Natural killer cell (primary cell): ENCODE measurements around the gene INSRR. TPM values are rescaled to one million over a fixed set of nuclear protein-coding genes. Genes with fewer than 3 reads are reported as not detected.

ENCODE experiments used
- ATAC-seq, 3 donors: fragments of 150-1000 bp in 2 of 3; fragments of 200-7000 bp in 1 of 3; cut with Tn5 transposase; 1 replicate in 1 of 3; 2 replicates in 2 of 3; pipeline ENCODE4 v1.10.0; 2021; ENCODE audit warnings: mild to moderate bottlenecking in 2 of 3, moderate library complexity in 2 of 3
- DNase-seq, 2 donors: peaks; one replicate each; pipeline versions ENCODE4 v3.0.0 to v3.0.0-alpha.2; 2013 to 2021; ENCODE audit warnings: mixed read lengths in 1 of 2
- H3K27ac ChIP-seq: one replicate; pipeline ENCODE4 v1.5.1; 2013; ENCODE audit warnings: mild to moderate bottlenecking, low read length
- H3K27me3 ChIP-seq: one replicate; pipeline ENCODE4 v1.6.1; 2013; ENCODE audit warnings: low read length; ENCODE audit not compliant: control insufficient read depth, insufficient read depth
- H3K36me3 ChIP-seq: one replicate; pipeline ENCODE4 v1.6.1; 2013; ENCODE audit warnings: low read length; ENCODE audit not compliant: control insufficient read depth, insufficient read depth
- H3K4me1 ChIP-seq: one replicate; pipeline ENCODE4 v1.6.1; 2013; ENCODE audit warnings: low read length; ENCODE audit not compliant: control insufficient read depth, insufficient read depth
- H3K4me3 ChIP-seq: one replicate; pipeline ENCODE4 v1.5.1; 2013; ENCODE audit warnings: low read length
- H3K9me3 ChIP-seq: one replicate; pipeline ENCODE4 v1.6.1; 2013; ENCODE audit warnings: low read length; ENCODE audit not compliant: control insufficient read depth, insufficient read depth
- H3K27ac Mint-ChIP-seq, 2 donors: one replicate each; pipeline ENCODE4 v1.8.0; 2022; ENCODE audit warnings: mild to moderate bottlenecking in 2 of 2, mixed read lengths in 2 of 2, moderate library complexity in 1 of 2
- H3K27me3 Mint-ChIP-seq, 2 donors: one replicate each; pipeline ENCODE4 v1.8.0; 2022; ENCODE audit warnings: low read depth in 2 of 2, mixed read lengths in 2 of 2
- H3K36me3 Mint-ChIP-seq: one replicate; pipeline ENCODE4 v1.8.0; 2022; ENCODE audit warnings: mixed read lengths
- H3K4me1 Mint-ChIP-seq, 2 donors: one replicate each; pipeline ENCODE4 v1.8.0; 2022; ENCODE audit warnings: mixed read lengths in 2 of 2
- H3K4me3 Mint-ChIP-seq: one replicate; pipeline ENCODE4 v1.8.0; 2022; ENCODE audit warnings: mild to moderate bottlenecking, moderate library complexity, mixed read lengths
- H3K9me3 Mint-ChIP-seq, 2 donors: one replicate each; pipeline ENCODE4 v1.8.0; 2022; ENCODE audit warnings: mixed read lengths in 2 of 2
- WGBS: methylation state at CpG from one replicate; pipeline ENCODE4 v1.1.7; 2013; ENCODE audit warnings: missing lambda C conversion rate; ENCODE audit not compliant: insufficient coverage; 5-methylcytosine and 5-hydroxymethylcytosine counted together
- intact Hi-C: fragments of 100-400 bp; cut with micrococcal nuclease; formaldehyde crosslinking; loops from one replicate; pipeline ENCODE4 v1.14.2; 2022
- total RNA-seq, 4 donors: library from RNA; stranded (reverse); fragments of 120-200 nt in 1 of 4; gene quantifications; one replicate each; pipeline versions ENCODE4 v1.2.3 to v1.2.4, GENCODE V29; 2013 to 2022
- TF ChIP-seq, protein P1 (sequence below): fragments of 200-600 bp; IDR thresholded peaks from one replicate; pipeline ENCODE4 v1.8.0; 2022; ENCODE audit warnings: antibody characterized with exemption

INSRR gene
- total RNA-seq, 3 donors from 2014 or later (not counting 1 experiment from before 2014, with no cell fraction given), result 0.10 to 0.18 (median 0.14) TPM

DNA sequence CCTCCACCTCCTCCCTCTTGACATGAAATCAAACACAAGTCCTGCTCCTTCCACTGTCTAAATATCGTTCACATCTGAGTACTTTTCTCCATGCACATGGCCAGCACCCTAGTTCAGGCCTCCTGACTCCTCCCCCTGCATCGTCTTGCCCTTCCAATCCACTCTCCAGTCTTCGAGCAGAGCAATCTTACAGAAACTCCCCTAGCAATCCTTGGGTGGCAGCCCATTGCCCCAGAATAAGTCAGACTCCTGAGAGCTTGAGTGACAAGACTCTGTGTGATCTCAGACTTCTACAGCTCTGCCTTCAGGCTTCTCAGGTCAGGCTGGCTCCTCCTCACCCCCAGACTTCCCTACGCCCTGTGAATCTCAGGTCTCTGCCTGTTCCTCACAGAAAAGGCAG lies 47.7 kb downstream of the INSRR start:
- H3K4me1 Mint-ChIP-seq, result peaks cover 83 to 98% of the 10 kb centered on the region in 2 donors
- intact Hi-C loops, result no loop called here
- Histone ChIP-seq H3K9me3 (no peaks in the 10 kb centered on the region), H3K4me3 (no peak overlapping the region), H3K4me1 (peaks cover 84% of the 10 kb centered on the region), H3K27me3 (no peaks in the 10 kb centered on the region), H3K27ac (no peak overlapping the region), H3K36me3 (peaks cover 56% of the 10 kb centered on the region)
- TF ChIP-seq, protein P1, sequence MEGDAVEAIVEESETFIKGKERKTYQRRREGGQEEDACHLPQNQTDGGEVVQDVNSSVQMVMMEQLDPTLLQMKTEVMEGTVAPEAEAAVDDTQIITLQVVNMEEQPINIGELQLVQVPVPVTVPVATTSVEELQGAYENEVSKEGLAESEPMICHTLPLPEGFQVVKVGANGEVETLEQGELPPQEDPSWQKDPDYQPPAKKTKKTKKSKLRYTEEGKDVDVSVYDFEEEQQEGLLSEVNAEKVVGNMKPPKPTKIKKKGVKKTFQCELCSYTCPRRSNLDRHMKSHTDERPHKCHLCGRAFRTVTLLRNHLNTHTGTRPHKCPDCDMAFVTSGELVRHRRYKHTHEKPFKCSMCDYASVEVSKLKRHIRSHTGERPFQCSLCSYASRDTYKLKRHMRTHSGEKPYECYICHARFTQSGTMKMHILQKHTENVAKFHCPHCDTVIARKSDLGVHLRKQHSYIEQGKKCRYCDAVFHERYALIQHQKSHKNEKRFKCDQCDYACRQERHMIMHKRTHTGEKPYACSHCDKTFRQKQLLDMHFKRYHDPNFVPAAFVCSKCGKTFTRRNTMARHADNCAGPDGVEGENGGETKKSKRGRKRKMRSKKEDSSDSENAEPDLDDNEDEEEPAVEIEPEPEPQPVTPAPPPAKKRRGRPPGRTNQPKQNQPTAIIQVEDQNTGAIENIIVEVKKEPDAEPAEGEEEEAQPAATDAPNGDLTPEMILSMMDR, result no peak
- 78% methylated on average over 4 of the region's 4 CpGs for WGBS
- H3K27me3 Mint-ChIP-seq, result no peaks in the 10 kb centered on the region
- peaks cover 20% of the 10 kb centered on the region for H3K36me3 Mint-ChIP-seq
- ATAC-seq (no peak), DNase-seq (no peak)
- no peaks in the 10 kb centered on the region for H3K9me3 Mint-ChIP-seq
- peak overlapping the region; percentile 96 for H3K4me3 Mint-ChIP-seq
- H3K27ac Mint-ChIP-seq, result peak overlapping the region; percentile 98

DNA sequence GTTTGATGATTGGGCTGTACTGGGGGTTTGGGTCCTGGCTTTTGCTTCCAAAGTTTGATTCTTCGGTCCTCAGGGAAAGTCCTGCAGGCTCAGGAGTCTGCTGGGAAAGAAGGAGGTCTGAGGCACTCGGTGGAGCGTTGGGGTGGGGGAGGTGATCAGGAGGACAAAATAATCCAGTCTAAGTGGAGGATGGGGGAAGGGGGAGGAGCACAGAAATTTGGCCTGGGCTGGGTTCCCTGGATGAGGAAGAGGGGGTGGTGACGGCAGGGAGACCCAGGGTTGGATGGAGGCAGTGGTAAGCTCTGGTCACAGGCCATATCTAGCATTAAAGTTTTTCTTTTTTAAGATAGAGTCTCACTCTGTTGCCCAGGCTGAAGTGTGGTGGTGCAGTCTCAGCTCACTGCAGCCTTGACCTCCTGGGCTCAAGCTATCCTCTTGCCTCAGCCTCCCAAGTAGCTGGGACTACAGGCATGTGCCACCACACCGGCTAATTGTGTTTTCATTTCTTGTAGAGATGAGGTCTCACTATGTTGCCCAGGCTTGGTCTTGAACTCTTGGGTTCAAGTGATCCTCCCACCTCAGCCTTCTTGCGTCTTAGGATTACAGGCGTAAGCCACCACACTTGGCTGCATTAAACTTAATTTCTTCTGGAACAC lies 49.1 kb downstream of the INSRR start:
- H3K27ac Mint-ChIP-seq, result peak overlapping the region; percentile 94 to 98
- H3K4me3 ChIP-seq, result no peak overlapping the region
- 94% methylated on average over 7 of the region's 7 CpGs for WGBS
- intact Hi-C loops, result no loop called here
- no peak for ATAC-seq
- no peaks in the 10 kb centered on the region for H3K9me3 ChIP-seq
- H3K4me1 Mint-ChIP-seq, result peaks cover 75 to 92% of the 10 kb centered on the region in 2 donors
- peaks cover 62% of the 10 kb centered on the region for H3K36me3 ChIP-seq
- H3K27ac ChIP-seq, result no peak overlapping the region
- TF ChIP-seq, protein P1, result no peak
- peaks cover 20% of the 10 kb centered on the region for H3K36me3 Mint-ChIP-seq
- no peak for DNase-seq
- H3K9me3 Mint-ChIP-seq, result no peaks in the 10 kb centered on the region
- H3K27me3 Mint-ChIP-seq, result no peaks in the 10 kb centered on the region
- H3K4me3 Mint-ChIP-seq, result peak overlapping the region; percentile 28
- H3K27me3 ChIP-seq, result no peaks in the 10 kb centered on the region
- H3K4me1 ChIP-seq, result peaks cover 72% of the 10 kb centered on the region

DNA sequence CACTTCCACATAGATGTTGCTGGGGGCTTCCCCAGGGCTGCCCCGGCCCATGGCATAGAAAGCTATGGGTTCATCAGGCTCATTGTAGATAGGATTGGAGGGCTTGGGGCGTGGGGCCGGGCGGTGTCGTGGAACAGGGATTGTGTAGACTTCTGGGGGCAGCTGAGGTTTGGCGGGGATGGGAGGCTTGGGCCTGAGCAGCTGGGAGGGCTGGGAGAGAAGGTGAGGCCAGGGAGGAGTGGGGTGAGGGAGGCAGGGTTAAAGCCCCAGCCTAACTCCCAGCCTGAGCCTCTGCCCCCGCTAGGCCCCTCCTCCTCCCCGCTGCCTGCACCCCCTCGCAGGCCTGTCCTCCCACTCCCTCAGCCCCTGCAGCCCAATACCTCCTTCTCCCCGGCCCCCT lies 49.6 kb downstream of the INSRR start:
- Histone ChIP-seq H3K4me3 (no peak overlapping the region), H3K4me1 (peaks cover 72% of the 10 kb centered on the region), H3K27me3 (no peaks in the 10 kb centered on the region), H3K9me3 (no peaks in the 10 kb centered on the region), H3K36me3 (peaks cover 62% of the 10 kb centered on the region), H3K27ac (no peak overlapping the region)
- no peak for ATAC-seq
- H3K36me3 Mint-ChIP-seq, result peaks cover 20% of the 10 kb centered on the region
- DNase-seq, result no peak
- peak overlapping the region; percentile 85 for H3K4me3 Mint-ChIP-seq
- H3K9me3 Mint-ChIP-seq, result no peaks in the 10 kb centered on the region
- no peaks in the 10 kb centered on the region for H3K27me3 Mint-ChIP-seq
- TF ChIP-seq, protein P1, result no peak
- H3K27ac Mint-ChIP-seq, result peak overlapping the region; percentile 94 to 98
- peaks cover 70 to 92% of the 10 kb centered on the region in 2 donors for H3K4me1 Mint-ChIP-seq
- WGBS, result 96% methylated on average over 9 of the region's 10 CpGs
- intact Hi-C loops, result no loop called here
